Tibial artery (tissue), 4 donors: Measurements from ENCODE around the gene SLC44A4.
"Not testable (repeated sequence)": the region's sequence is repeated elsewhere in the genome, so short reads cannot be mapped to it uniquely, and the experiment has no call there.

Experiments used
- DNase-seq, 2 donors: peaks; one replicate each; pipeline ENCODE4 v3.0.0-alpha.2; 2019
- H3K27ac ChIP-seq, 2 donors: fragments of 200-600 bp; sonication (generic) in 1 of 2; 1 replicate in 1 of 2; 2 replicates in 1 of 2; pipeline ENCODE4 v1.5.1; 2018 to 2019; ENCODE audit warnings: mild to moderate bottlenecking in 1 of 2
- H3K27me3 ChIP-seq, 2 donors: fragments of 200-600 bp; sonication (generic) in 1 of 2; one replicate each; pipeline versions ENCODE4 v1.5.1 to v1.6.0; 2016 to 2019
- H3K36me3 ChIP-seq, 3 donors: fragments of 200-600 bp; sonication (generic) in 2 of 3; one replicate each; pipeline ENCODE4 v1.5.1; 2016 to 2019; ENCODE audit warnings: mild to moderate bottlenecking in 2 of 3
- H3K4me1 ChIP-seq, 4 donors: fragments of 200-600 bp; sonication (generic) in 2 of 4; 1 replicate in 3 of 4; 2 replicates in 1 of 4; pipeline ENCODE4 v1.5.1; 2016 to 2019
- H3K4me3 ChIP-seq, 2 donors: fragments of 200-600 bp; sonication (generic) in 1 of 2; 1 replicate in 1 of 2; 2 replicates in 1 of 2; pipeline ENCODE4 v1.5.1; 2018 to 2019; ENCODE audit warnings: mild to moderate bottlenecking in 2 of 2
- H3K9me3 ChIP-seq, 3 donors: fragments of 200-600 bp; sonication (generic) in 1 of 3; one replicate each; pipeline ENCODE4 v1.5.1; 2016 to 2019
- CTCF ChIP-seq, 2 experiments: fragments of 200-600 bp in 1 of 2; fragments of 450-650 bp in 1 of 2; IDR thresholded peaks; one replicate each; pipeline ENCODE4 v1.5.1; 2017 to 2019; ENCODE audit warnings: antibody characterized with exemption in 2 of 2, mild to moderate bottlenecking in 1 of 2, moderate library complexity in 1 of 2
- intact Hi-C: fragments of 100-400 bp; cut with DNase I; formaldehyde crosslinking; loops from one replicate; pipeline ENCODE4 v1.15.0; 2023; ENCODE audit warnings: low total_unique reads

SLC44A4 gene

GRCh38 chr6:31851485-31851832 lies 27.3 kb downstream of the SLC44A4 start:
- Histone ChIP-seq H3K27me3 (no peaks in the 10 kb centered on the region), H3K9me3 (no peaks in the 10 kb centered on the region), H3K36me3 (no peaks in the 10 kb centered on the region), H3K27ac (no peak overlapping the region), H3K4me3 (no peak overlapping the region), H3K4me1 (no peaks in the 10 kb centered on the region)
- no peak for TF ChIP-seq CTCF (IDR thresholded peaks at IDR 0.05)
- DNase-seq, result no peak
- intact Hi-C loops, result no loop called here

GRCh38 chr6:31850765-31851484 lies 27.9 kb downstream of the SLC44A4 start:
- no peak overlapping the region for H3K4me3 ChIP-seq
- H3K36me3 ChIP-seq, result no peaks in the 10 kb centered on the region
- H3K9me3 ChIP-seq, result no peaks in the 10 kb centered on the region
- H3K4me1 ChIP-seq, result no peaks in the 10 kb centered on the region
- TF ChIP-seq CTCF (IDR thresholded peaks at IDR 0.05), result no peak
- no peaks in the 10 kb centered on the region for H3K27me3 ChIP-seq
- H3K27ac ChIP-seq, result no peak overlapping the region
- DNase-seq, result no peak
- intact Hi-C loops, result no loop called here

- no peaks in the 10 kb centered on the region for H3K4me1 ChIP-seq
- no peak for TF ChIP-seq CTCF (IDR thresholded peaks at IDR 0.05)
- H3K27me3 ChIP-seq, result no peaks in the 10 kb centered on the region
- H3K9me3 ChIP-seq, result no peaks in the 10 kb centered on the region
- no peak for DNase-seq
- intact Hi-C loops, result no loop called here
- H3K36me3 ChIP-seq, result peaks cover 0 to 13% (median 0%) of the 10 kb centered on the region in 3 donors
- H3K4me3 ChIP-seq, result no peak overlapping the region
- H3K27ac ChIP-seq, result no peak overlapping the region
These were observed 31.4 kb downstream of the SLC44A4 start for GRCh38 chr6:31847276-31847978.

DNA sequence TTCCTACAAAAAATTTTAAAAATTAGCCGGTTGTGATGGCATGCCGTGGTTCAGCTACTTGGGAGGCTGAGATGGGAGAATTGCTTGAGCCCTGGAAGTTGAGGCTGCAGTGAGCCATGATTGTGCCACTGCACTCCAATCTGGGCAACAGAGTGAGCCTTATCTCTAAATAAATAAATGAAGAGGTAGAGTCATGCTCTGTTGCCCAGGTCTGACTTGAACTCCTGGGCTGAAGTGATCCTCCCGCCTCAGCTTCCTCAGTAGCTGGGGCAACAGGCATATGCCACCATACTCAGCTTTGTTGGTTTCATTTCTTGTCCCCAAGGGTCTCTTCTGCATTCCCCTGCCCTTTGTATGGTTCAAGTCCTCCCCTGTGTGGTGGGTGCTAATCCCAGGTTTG lies 34.3 kb downstream of the SLC44A4 start:
- no peak for TF ChIP-seq CTCF (IDR thresholded peaks at IDR 0.05)
- no peak overlapping the region for H3K27ac ChIP-seq
- peaks cover 12 to 37% (median 23%) of the 10 kb centered on the region in 3 donors for H3K36me3 ChIP-seq
- intact Hi-C loops, result no loop called here
- no peak for DNase-seq
- H3K9me3 ChIP-seq, result no peaks in the 10 kb centered on the region
- H3K4me1 ChIP-seq, result no peaks in the 10 kb centered on the region
- no peaks in the 10 kb centered on the region for H3K27me3 ChIP-seq
- no peak overlapping the region for H3K4me3 ChIP-seq

GRCh38 chr6:31842053-31842452 lies 36.7 kb downstream of the SLC44A4 start:
- DNase-seq, result no peak
- H3K9me3 ChIP-seq, result no peaks in the 10 kb centered on the region
- H3K27ac ChIP-seq, result no peak overlapping the region
- H3K4me3 ChIP-seq, result no peak overlapping the region
- no peak for TF ChIP-seq CTCF (IDR thresholded peaks at IDR 0.05)
- H3K4me1 ChIP-seq, result peaks cover 0 to 17% (median 16%) of the 10 kb centered on the region in 4 donors
- peaks cover 35 to 61% (median 48%) of the 10 kb centered on the region in 3 donors for H3K36me3 ChIP-seq
- no peaks in the 10 kb centered on the region for H3K27me3 ChIP-seq
- intact Hi-C loops, result no loop called here

DNA sequence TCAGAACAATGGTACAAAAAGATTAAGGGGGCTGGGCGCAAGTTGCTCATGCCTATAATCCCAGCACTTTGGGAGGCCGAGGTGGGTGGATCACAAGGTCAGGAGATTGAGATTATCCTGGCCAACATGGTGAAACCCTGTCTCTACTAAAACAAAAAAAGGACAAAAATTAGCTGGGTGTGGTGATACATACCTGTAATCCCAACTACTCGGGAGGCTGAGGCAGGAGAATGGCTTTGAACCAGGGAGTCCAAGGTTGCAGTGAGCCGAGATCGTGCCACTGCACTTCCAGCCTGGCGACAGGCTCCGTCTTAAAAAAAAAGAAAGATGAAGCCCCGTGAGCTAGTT lies 39.0 kb downstream of the SLC44A4 start:
- not testable (repeated sequence) for H3K27ac ChIP-seq, H3K9me3 ChIP-seq, H3K4me3 ChIP-seq, DNase-seq, H3K27me3 ChIP-seq
- peaks cover 40 to 63% (median 48%) of the 10 kb centered on the region in 3 donors for H3K36me3 ChIP-seq
- peaks cover 0 to 35% (median 31%) of the 10 kb centered on the region in 4 donors for H3K4me1 ChIP-seq
- intact Hi-C loops, result loop anchor here (5.0 to 10.0 kb wide), 2 partner anchors 115 to 172 kb away; partner anchors contain the start of genes CSNK2B, DDAH2, LY6G5B and LY6G6C
